C4-2B (cell line): ENCODE results near the gene ASB8.

Experiments used
- H3K27ac ChIP-seq: fragments of 450-650 bp; 2 replicates; pipeline ENCODE4 v1.5.1; 2017
- ZFX ChIP-seq: fragments of 450-650 bp; IDR thresholded peaks from 2 replicates; pipeline ENCODE4 v1.6.1; 2017
- TF ChIP-seq, protein P1 (sequence below): fragments of 450-650 bp; conservative IDR thresholded peaks from 2 replicates; pipeline ENCODE4 v1.5.1; 2017; ENCODE audit warnings: mild to moderate bottlenecking

ASB8 gene

DNA sequence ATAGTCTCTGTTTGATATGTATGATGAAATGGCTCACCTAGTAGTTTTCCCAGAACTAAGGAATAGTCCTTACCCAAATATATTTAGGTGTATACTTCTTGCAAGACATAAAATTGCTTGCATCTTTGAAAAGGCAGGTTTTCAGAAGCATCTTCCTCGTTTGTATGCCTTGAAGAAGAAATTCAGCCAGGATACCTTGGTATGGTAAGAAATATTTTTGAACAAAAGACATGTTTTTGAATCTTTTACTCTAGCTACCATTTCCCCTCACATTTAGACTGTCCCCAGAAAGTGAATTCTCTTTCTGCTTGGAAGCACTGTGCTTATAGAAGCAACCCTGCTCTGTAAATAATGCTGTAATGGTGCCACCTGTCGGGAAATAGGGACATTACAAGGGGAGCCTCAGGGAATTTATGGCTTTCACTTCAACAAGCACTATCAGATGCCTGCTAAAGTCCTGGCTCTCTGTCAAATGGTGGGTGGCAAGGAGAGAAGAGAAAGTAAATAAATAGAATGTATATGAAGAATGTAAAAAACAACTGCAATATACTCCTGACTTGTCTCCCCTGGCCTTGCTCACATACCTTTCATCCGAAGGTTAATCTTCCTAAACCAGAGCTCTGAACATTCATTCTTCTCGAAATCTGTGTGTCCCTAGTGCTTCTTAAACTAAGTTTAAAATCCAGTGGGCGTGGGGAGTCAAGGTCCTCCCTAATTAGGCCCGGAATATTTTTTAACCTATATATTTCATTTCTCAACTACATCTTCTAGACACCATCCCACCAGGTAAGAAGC lies 32.2 kb upstream of the ASB8 start:
- TF ChIP-seq, protein P1, sequence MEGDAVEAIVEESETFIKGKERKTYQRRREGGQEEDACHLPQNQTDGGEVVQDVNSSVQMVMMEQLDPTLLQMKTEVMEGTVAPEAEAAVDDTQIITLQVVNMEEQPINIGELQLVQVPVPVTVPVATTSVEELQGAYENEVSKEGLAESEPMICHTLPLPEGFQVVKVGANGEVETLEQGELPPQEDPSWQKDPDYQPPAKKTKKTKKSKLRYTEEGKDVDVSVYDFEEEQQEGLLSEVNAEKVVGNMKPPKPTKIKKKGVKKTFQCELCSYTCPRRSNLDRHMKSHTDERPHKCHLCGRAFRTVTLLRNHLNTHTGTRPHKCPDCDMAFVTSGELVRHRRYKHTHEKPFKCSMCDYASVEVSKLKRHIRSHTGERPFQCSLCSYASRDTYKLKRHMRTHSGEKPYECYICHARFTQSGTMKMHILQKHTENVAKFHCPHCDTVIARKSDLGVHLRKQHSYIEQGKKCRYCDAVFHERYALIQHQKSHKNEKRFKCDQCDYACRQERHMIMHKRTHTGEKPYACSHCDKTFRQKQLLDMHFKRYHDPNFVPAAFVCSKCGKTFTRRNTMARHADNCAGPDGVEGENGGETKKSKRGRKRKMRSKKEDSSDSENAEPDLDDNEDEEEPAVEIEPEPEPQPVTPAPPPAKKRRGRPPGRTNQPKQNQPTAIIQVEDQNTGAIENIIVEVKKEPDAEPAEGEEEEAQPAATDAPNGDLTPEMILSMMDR, result peak; percentile 94
- no peak for TF ChIP-seq ZFX
- no peak overlapping the region for H3K27ac ChIP-seq

DNA sequence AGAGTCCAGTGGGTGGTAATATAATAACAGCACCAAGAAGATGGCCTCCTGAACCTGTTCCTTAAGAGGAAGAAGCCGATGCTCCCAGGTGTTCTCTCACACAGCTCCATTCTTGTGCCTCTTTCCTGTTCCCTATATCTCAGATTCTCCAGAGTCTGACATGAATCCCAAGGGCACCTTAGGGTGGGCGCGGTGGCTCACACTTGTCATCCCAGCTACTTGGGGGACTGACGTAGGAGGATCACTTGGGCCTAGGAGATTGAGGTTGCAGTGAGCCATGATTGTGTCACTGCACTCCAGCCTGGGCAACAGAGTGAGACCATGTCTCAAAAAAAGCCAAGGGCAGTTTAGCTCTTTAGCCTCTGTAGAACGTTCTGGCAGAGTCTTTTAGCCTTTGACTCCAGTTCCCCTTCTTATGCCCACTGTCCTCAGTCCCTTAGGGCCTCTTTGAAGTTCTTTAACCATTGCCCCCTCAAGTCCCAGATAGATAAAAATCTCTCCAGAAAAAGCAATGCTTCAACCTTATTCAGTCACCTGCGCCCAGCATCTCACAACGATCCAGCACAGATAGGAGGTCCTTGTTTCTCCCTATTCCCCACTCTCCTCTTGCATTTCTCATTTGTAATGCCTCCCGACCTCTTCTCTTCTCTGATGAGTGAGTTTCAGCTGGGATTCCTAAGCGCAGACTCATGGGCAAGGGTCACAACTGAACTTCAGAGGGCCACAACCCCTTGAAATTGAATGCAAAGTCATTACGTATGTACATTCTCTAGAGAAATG lies 30.8 kb upstream of the ASB8 start:
- TF ChIP-seq, protein P1, result no peak
- no peak for TF ChIP-seq ZFX
- no peak overlapping the region for H3K27ac ChIP-seq

- H3K27ac ChIP-seq, result no peak overlapping the region
- TF ChIP-seq, protein P1, result no peak
- TF ChIP-seq ZFX, result no peak
Observed at GRCh38 chr12:48185181-48185919, 28.0 kb upstream of the ASB8 start.

DNA sequence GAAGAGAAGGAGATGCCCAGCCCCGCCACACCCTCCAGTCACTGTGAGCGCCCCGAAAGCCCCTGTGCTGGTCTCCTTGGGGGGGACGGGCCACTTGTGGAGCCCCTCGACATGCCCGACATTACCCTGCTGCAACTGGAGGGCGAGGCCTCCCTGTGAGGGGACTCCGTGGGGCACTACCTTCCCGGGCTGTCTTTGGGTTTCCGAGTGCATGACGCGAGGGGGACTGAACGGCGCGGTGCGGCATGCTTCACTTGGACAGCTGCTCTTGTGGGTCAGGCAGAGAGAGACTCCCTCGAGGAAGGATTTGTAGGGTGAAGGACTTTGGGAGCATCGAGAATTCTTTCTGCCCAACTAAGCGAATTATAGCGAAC lies 27.2 kb upstream of the ASB8 start:
- H3K27ac ChIP-seq, result no peak overlapping the region
- TF ChIP-seq, protein P1, result no peak
- no peak for TF ChIP-seq ZFX

DNA sequence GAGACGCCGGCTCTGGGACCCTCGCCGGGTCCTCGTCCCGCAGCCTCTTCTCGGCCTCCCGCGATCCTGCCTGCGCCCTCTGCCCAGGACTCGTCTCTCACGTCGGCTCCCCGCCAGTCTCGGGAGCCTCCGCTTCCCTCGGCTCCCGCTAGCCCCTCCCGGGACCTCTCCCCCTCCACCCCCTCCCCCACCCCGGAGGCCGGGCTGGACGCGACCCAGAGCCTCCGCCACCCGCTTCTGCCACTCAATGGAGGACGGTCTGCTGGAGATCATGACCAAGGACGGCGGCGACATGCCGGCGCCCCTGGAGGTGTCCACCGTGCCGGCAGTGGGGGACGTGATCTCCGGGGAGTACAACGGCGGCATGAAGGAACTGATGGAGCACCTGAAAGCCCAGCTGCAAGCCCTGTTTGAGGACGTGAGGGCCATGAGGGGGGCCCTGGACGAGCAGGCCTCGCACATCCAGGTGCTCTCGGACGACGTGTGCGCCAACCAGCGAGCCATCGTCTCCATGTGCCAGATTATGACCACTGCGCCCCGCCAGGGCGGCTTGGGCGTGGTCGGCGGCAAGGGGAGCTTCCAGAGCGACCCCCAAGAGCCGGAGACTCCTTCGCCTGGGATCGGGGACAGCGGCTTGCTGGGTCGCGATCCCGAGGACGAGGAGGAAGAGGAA lies 26.7 kb upstream of the ASB8 start:
- TF ChIP-seq ZFX, result no peak
- TF ChIP-seq, protein P1, result peak; percentile 2; the same call in 1 of the 2 replicates
- H3K27ac ChIP-seq, result no peak overlapping the region

DNA sequence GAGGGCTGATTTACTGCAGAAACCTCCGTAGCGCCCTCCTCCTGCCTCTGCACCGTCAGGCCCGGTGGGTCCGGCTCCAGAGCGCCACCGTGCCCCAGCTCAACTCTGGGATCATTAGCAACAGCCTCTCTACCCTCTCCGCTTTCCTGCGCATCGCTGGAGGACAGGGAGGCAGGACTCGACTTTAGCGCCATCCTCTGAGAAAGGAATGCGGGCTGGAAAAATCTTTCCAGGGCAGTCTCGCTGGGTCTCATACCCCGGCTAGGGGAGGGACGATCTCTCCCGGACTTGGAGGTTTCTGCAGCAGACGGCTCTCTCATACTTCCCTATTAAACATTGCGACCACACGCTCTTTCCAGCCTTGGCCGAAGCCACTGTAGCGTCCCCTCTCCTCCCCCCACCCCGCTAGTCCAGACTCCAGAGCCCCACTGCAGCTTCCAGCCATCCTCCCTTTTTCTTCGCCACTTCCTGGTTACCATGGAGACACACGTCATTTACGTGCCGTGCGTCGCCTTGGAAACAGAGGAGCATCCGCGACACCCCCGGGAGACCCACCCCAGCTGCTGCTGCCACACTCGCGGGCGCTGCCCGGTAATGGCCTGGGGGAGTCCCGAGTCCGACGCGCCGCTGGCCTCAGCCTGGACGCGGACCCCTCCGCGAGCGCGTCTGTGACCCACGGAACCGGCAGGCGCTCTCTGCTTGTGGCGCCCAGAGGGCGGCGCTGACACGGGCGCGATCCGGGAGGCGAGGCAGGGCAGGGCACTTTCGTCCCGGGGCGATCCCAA lies 26.0 kb upstream of the ASB8 start, which contains the start of gene CCDC184:
Gene CCDC184 (plus strand): TSS at position 554 of the 785 bp plus-strand sequence. CDS start 479 bp downstream, outside the sequence.
- H3K27ac ChIP-seq, result no peak within 1 kb of the TSS
- TF ChIP-seq, protein P1, result peak; percentile 64
- no peak for TF ChIP-seq ZFX
